Stimulated activated CD8-positive, alpha-beta memory T cell treated with anti-CD3 and anti-CD28 coated beads, Interleukin-4, amount 100 ng/mL, for 4 hours (primary cell): ENCODE data around the gene AADACL2.

Experiments used
- DNase-seq, 2 donors: peaks; one replicate each; pipeline ENCODE4 v3.0.0-alpha.2; 2020; ENCODE audit warnings: low read depth in 2 of 2, low spot score in 1 of 2

Gene AADACL2, protein sequence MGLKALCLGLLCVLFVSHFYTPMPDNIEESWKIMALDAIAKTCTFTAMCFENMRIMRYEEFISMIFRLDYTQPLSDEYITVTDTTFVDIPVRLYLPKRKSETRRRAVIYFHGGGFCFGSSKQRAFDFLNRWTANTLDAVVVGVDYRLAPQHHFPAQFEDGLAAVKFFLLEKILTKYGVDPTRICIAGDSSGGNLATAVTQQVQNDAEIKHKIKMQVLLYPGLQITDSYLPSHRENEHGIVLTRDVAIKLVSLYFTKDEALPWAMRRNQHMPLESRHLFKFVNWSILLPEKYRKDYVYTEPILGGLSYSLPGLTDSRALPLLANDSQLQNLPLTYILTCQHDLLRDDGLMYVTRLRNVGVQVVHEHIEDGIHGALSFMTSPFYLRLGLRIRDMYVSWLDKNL

DNA sequence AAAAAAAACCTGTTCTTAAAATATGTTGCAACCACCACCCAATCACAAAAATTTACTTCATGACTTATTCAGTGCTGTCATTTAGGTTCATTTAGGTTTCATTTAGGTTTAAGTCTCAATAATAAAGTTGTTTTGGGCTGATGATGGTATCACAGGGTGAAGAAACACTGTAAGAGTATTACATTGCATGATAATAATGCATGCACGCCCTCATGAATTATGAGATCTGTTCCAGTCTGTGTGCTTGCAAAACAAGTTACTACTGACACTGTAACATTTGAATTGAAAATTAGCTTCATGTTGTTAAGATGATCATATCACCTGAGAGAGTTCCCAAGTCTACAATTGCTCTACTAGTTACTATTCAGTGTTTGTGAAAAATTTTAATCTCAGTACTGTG, at the start of gene AADACL2:
TSS of gene AADACL2 (plus strand) at position 315 of the 400 bp plus-strand sequence. CDS start 109 bp downstream, outside the sequence.
- no peak for DNase-seq

DNA sequence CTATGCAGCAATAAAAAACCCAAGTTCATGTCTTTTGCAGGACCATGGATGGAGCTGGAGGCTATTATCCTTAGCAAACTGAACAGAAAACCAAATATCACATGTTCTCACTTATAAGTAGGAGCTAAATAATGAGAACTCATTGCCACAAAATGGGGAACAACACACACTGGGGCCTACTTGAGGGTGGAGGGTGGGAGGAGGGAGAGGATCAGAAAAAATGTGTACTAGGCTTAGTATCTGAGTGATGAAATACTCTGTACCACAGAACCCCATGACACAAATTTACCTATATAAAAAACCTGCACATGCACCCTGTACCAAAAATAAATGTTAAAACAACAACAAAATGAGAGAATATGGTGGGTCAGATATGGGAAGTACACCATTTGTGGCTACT, 49.6 kb upstream of the AADACL2 start:
- no peak for DNase-seq

DNA sequence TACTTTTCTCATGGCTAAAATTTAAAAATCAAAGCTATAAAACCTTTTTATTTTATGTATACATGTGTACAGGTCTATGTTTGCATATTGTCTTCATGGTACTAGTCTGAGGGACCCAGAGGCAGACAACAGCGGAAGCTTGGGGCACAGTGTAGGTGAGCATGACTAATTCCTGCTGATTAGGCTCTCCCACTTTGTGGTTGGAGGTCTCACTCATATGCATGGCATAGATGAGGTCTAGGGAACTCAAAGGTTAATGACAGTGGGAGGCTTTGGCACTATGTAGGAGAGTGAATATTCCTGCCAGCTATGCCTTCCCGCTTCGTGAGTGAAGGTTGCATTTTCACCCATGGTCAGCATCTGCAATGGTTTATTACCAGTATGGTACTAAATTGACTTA, 47.5 kb upstream of the AADACL2 start:
- no peak for DNase-seq

DNA sequence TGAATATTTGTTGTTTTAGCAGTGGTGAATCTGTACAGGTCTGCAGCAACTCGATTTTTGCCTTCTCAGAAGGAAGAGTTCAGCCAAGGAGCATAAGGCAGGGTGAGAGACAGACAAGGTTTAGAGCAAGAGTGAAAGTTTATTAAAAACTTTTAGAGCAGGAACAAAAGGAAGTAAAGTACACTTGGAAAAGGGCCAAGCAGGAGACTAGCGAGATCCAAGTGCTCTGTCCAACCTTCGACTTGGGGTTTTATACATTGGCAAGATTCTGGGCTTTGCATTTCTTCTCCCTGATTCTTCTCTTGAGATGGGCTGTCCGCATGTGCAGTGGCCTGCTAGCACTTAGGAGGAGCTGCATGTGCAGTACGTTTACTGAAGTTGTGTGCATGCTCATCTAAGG, 46.7 kb upstream of the AADACL2 start:
- no peak for DNase-seq

DNA sequence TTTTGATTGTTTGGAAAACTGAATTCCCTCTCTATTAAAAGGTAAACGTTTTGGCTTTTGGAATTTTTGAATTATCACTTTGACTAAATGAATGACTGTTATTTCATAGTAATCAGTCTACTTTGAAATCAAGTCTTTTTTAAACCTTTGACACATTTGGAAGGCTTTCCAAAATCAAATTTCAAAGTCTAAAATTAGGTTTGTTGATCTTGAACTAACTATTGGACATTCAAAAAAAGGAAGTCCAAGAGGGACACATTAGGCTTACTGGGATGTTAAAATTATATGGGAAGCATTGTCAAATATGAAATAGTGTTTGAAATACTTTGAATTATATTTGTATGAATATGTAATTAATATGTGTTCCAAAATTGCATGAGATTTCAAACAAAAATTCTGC, 45.2 kb upstream of the AADACL2 start:
- DNase-seq, result no peak

DNA sequence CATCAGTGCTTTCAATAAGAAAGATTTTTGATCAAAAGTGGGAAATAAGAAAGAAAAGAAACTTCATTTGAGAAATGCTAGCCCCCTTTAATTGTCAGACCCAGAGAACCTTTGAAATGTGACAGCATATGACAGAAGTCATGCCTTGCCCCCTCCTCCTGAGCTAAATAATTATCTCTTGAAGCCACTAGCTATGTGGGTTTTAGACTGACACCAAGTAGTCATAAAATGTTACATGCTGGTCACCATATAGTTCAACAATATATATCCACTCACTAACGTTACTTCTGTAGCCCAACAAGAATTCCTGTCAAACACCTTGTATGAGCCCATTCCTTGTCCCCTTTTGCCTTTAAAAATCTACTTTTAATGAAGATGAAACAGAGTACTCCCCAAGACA, 43.1 kb upstream of the AADACL2 start:
- DNase-seq, result no peak

DNA sequence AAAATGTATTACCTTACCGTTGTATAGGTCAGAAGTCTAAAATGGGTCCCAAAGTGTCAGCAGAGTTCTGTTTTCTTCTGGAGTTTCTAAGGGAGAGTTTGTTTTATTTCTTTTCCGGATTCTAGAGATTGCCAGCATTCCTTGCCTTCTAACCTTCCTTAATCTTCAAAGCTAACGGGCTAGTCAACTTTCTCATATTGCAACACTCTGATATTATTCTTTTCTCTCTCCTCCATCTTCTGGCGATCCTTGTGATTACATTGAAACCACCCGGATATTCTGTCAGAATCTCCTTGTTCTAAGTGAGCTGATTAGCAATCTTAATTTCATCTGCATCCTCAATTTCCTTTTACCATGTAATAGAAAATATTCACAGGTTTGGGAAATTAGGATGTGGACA, 36.2 kb upstream of the AADACL2 start:
- no peak for DNase-seq

DNA sequence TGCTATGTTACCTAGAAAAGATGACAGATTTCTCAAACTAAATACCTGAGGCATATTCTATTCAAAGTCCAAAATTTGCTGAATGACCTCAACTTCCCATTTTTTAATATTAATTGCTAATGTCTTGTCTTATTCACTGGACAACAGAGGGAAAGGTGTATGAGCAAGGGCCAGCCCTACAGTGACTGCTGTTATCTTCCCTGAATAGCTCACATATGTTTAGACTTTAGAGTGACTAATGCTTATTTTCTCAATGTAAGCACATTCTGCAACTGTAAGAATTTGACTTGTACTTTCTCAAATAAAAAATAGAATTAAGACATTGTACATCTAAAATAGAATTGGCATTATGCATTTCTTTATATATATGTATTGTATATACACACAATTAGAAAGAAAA, 26.5 kb upstream of the AADACL2 start:
- no peak for DNase-seq

DNA sequence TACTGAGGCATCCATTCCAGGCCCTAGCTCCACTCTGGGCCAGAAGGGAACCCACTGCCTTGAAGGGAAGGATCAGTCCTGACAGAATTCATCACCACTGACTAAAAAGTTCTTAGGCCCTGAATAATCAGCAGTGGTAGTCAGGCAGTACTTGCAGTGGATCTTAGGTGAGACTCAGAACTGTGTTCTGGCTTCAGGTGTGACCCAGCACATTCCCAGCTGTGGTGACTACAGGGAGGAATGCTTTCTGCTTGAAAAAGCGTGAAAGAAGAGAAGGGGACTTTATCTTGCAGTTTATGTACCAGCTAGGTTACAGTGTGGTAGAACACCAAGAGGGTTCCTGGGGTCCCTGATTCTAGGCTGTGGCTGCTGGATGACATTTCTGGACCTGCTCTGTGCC, 24.9 kb upstream of the AADACL2 start:
- no peak for DNase-seq

DNA sequence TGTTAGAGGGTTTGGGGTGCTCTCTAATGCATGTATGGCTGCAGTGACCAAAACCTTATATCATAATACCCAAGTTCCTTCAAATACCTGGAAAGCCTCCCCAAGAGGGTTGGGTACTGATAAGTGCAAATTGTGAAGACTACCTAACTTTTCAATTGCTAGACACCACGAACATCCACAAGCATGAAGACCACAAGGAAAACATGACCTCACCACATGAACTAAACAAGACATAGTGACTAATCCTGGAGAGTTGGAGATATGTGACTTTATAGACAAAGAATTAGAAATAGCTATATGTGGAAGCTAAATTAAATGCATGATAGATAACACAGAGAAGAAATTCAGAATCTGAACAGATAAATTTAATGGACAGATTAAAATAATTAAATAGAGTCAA, 23.9 kb upstream of the AADACL2 start:
- no peak for DNase-seq

DNA sequence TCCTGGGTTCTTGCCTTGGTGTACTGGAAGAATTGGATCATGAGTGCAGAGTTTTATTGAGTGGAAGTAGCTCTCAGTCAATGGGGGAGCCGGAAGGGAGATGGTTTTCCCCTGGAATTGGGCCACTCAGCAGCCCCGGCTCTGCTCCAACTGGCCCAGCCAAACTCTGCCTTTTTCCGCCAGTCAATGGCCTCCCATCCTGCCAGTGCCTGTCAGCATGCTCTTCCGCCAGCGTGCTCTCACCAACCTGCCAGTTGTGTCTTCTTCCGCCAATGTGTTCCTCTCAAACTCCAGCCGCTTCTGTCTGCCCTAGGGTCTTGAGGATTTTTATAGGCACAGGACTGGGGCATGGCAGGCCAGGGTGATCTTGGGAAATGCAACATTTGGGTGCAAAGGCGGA, 12.4 kb upstream of the AADACL2 start:
- DNase-seq, result no peak

DNA sequence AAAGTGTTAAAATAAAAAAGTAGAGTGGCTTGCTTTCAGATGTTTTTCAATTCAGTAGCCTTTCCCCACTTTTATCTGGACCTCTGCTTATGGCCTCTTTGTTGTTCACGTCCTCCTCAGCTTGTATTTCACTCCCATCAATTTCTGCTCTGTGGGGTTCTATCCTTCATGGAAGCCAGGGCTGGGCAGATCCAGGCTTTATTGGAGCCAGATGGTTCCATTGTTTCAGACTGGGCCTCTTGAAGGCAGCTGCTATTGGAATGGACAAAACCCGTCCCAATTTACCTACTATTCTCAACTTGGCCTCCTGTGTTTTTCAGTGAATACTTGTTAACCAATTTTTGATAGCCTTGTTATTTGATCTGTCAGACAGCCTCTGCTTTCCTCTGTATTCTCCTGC, 10.9 kb upstream of the AADACL2 start:
- no peak for DNase-seq

DNA sequence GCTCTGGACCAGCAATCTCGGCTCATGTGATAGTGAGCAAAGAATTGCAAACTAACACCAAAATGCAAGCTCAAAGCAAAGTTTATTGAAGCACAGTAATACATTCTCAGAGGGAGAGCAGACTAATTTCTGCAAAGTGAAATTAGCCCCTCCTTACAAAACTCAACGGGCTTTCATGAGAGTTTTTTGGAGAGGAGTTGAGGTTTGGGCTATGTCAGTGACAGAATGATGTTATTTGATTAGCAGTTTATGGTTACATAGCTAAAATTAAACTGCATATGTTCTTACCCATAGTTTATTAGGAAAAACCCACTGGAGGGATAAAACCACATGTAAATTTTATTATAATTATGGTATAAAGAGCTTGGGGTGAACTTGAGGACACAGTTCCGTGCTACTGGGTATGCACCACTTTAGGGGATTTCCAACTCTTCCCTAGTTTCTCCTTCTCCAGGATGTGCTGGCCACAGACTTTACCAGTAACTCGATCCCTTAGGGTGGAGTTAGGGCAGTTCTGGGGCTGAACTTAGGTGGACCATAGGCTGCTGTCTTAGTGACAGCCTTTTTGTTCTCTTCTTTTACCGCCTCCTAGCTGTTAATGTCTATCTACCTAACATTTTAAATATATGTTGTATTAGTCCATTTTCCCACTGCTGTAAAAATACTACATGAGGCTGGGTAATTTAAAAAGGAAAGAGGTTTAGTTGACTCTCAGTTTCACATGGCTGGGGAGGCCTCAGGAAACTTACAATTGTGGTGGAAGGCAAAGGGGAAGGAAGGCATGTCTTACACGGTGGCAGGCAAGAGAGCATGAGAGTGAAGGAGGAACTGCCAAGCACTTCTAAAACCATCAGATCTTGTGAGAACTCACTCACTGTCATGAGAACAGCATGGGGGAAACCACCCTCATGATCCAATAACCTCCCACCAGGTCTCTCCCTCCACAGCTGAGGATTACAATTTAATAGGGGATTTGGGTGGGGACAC, 8.9 kb upstream of the AADACL2 start:
- DNase-seq, result no peak

DNA sequence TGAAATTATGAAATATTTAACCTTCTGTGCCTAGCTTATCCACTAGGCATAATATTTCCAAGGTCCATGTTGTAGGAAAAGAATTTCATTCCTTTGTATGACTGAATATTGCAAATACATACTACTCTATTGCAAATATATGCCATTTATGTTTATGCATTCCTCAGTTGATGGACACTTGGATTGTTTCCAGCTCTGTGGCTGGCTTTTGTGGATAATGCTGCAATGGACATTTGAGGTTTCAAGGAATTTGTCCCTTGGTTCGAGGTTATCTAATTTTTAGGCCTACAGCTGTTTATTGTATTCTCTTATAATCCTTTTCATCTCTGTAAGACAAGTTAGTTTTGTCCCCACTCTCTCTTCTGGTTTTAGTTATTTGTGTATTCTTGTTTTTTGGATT, 7.7 kb upstream of the AADACL2 start:
- no peak for DNase-seq

DNA sequence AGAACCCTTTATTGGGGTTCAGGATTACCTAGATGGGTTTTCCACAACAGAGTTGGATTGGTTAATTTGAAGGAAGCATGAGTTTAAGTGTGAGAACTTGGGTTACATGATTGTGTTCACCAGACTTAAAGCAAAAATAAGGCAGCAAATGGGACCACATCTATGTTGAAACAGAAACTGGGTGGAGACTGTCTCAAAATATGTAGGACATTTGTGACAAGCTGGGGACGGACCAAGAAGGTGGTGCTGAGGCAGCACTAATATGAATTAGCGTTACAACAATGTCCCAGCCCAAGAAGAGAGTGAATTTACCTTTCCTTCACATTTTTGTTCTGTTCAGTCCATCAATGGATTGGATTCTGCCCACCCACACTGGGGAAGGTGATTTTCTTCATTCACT, 866 bp upstream of the AADACL2 start:
- no peak for DNase-seq

DNA sequence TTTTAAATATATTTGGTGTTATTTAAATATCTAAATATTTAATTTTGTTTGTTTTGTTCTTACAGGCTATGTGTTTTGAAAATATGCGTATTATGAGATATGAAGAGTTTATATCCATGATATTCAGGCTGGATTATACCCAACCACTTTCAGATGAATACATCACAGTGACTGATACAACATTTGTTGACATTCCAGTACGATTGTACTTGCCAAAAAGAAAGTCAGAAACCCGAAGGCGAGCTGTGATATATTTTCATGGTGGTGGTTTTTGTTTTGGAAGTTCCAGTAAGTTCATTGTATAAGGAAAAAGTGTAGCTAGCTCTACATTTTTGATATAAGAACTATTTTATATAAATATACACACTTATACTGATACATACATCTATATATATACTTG, 6.9 kb downstream of the AADACL2 start:
- DNase-seq, result no peak

DNA sequence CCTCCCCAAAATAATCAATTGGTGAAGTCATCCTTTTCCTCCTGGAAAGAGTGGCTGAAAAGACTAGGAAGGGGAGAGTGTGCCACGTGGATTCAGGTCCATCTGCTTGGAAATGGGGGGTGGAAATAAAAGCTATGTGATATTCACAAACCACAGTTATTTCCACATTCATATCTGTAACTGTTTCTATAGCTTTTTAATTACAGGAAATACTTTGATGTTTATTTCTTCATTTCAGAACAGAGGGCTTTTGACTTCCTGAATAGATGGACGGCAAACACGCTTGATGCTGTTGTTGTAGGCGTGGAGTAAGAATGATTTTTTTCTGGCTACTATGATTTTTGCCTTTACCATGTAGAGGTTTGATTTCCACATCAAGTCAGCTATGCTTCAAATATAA, 10.1 kb downstream of the AADACL2 start:
- DNase-seq, result no peak

DNA sequence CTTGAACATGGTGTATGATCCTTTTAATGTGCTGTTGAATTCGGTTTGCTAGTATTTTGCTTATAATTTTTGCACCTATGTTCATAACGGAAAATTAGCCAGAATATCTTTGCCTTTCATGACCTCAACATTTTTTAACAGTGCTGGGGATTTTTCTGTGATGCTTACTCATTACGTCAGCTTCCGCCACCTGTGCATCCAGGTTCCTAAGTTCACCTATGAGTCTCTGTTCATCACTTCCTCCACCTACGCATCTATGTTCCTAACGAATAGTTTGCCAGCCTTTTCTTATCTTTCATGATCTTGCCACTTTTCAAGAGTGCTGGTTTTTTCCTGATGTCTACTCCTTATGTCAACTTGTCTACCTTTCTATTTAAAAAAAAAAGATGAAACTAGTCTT, 16.5 kb downstream of the AADACL2 start:
- no peak for DNase-seq

DNA sequence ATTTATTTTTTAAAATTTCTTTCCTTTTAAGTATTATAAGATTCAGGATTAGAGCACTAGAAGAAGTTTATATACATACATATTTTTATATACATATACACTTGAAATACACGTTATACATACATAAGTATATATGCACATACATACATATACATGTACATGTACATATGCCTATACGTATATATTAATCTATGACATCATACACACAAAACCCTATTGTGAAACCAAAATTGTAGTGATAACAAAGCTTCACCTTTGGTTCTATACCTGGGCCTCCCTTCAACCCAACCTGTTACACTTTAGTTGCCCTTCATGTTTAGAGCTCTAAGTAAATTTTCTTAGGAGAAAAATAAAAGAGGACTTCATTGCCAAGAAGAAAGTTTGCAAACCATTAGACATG, 17.0 kb downstream of the AADACL2 start:
- DNase-seq, result no peak

DNA sequence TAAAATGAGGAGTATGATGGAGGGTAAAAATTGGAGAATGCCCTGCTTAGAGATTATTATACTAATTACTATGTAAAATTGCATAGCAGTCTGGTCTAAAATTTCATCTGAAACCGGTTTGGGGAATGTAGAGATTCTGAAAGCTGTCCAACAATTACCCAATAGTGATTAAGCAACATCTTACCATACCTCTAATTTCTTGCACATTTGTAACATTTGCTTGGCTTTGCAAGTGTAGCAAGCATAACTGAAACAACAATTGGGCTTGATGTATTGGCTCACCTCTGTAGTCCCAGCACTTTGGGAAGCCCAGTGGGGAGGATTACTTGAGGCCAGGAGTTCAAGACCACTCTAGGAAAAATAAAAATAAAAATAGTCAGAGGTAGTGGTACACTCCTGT, 17.4 kb downstream of the AADACL2 start:
- DNase-seq, result no peak

DNA sequence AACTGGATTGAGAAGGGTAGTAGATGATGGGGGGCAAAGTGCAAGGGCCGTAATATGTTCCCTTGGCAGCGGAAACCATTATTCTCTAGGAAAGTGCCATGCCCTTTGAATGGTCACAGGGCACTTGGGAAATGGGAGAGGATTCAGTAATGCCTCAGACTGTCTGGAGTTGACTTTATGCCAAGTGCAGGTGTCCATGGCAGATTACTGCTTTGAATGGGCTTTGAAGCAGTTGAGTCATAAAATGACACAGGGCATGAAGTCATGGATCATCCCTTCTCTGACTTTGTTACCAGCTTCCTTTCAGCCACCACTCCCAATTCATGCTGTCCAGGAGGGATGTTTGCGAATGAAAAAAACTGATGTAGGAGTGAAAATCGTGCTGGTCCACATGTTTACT, 20.1 kb downstream of the AADACL2 start:
- no peak for DNase-seq

DNA sequence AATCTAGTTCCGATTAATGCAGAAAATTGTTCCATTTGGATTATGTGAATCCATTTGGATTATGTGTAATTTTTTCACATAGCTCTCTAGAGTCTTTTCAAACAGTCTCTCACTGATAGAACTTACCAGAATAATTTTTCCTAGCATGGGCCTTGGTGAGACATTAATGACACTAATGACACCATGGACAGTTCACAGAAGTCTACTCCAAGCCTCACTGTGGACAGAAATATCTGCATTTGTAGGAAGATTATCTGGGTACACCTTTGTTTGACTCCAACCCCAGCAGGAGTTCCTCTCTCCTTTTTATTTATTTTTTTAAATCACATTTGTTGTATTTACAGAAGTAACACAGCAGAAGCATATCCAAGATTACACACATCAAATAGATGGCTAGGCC, 27.9 kb downstream of the AADACL2 start:
- no peak for DNase-seq
